Bronchial epithelial cell (primary cell): Measurements from ENCODE around the gene VGLL4. TPM values are rescaled to one million over a fixed set of nuclear protein-coding genes. Genes with fewer than 3 reads are reported as not detected.

ENCODE experiments used
- DNase-seq: peaks from one replicate; pipeline ENCODE4 v3.0.0-alpha.2; 2010; ENCODE audit warnings: low read depth
- FAIRE-seq: peaks from 2 replicates; lab custom pipeline; 2011; peaks lifted over from hg19 to GRCh38; lab: Jason Lieb, UNC
- H3K27me3 ChIP-seq: 2 replicates; pipeline ENCODE4 v1.5.1; 2011; ENCODE audit warnings: low read length; ENCODE audit not compliant: control insufficient read depth, insufficient read depth
- H3K36me3 ChIP-seq: 2 replicates; pipeline ENCODE4 v1.5.1; 2011; ENCODE audit warnings: low read length; ENCODE audit not compliant: control insufficient read depth, insufficient read depth
- H3K4me3 ChIP-seq: 2 replicates; pipeline ENCODE4 v1.5.1; 2011; ENCODE audit warnings: mild to moderate bottlenecking, low read depth, low read length, control low read depth
- CTCF ChIP-seq: IDR thresholded peaks from 2 replicates; pipeline ENCODE4 v1.5.1; 2011; ENCODE audit warnings: mild to moderate bottlenecking, moderate library complexity, low read length, control low read depth, inconsistent platforms; ENCODE audit not compliant: insufficient read depth, severe bottlenecking
- total RNA-seq: library from RNA; depleted of rRNA; stranded (reverse); fragments of >200 nt; gene quantifications from 2 replicates; pipeline ENCODE4 v1.2.1, GENCODE V29; 2014

VGLL4 gene
- total RNA-seq, 1 donor from 2014 or later, result 32.6 TPM

- TF ChIP-seq CTCF, result no peak
- H3K27me3 ChIP-seq, result no peaks in the 10 kb centered on the region
- H3K36me3 ChIP-seq, result no peaks in the 10 kb centered on the region
- DNase-seq (no peak), FAIRE-seq (no peak)
- H3K4me3 ChIP-seq, result no peak overlapping the region
Measured at GRCh38 chr3:11658180-11658579, 14.5 kb upstream of the VGLL4 start.

GRCh38 chr3:11655196-11655928 is 11.6 kb upstream of the VGLL4 start:
- no peak overlapping the region for H3K4me3 ChIP-seq
- no peaks in the 10 kb centered on the region for H3K27me3 ChIP-seq
- no peak for FAIRE-seq
- no peak for DNase-seq
- no peaks in the 10 kb centered on the region for H3K36me3 ChIP-seq
- no peak for TF ChIP-seq CTCF

GRCh38 chr3:11654166-11654565 is 10.5 kb upstream of the VGLL4 start:
- H3K36me3 ChIP-seq, result no peaks in the 10 kb centered on the region
- TF ChIP-seq CTCF, result no peak
- DNase-seq (no peak), FAIRE-seq (no peak)
- H3K4me3 ChIP-seq, result no peak overlapping the region
- H3K27me3 ChIP-seq, result no peaks in the 10 kb centered on the region

- Histone ChIP-seq H3K36me3 (no peaks in the 10 kb centered on the region), H3K27me3 (no peaks in the 10 kb centered on the region), H3K4me3 (no peak overlapping the region)
- TF ChIP-seq CTCF, result peak; percentile 28
- peak; percentile 28 for FAIRE-seq
- DNase-seq, result peak; percentile 53
Measured at GRCh38 chr3:11653298-11654055, 9.8 kb upstream of the VGLL4 start.

- TF ChIP-seq CTCF, result no peak
- DNase-seq (peak; percentile 44), FAIRE-seq (no peak)
- H3K4me3 ChIP-seq, result no peak overlapping the region
- H3K27me3 ChIP-seq, result no peaks in the 10 kb centered on the region
- H3K36me3 ChIP-seq, result no peaks in the 10 kb centered on the region
Measured at GRCh38 chr3:11651900-11652299, 8.2 kb upstream of the VGLL4 start.
